CD14-positive monocyte (primary cell): ENCODE measurements around the gene PGA5. TPM values are rescaled to one million over a fixed set of nuclear protein-coding genes. Genes with fewer than 3 reads are reported as not detected.

Experiments
- DNase-seq, 3 donors: peaks; one replicate each; pipeline ENCODE4 v3.0.0-alpha.2; 2011 to 2022
- H2AFZ ChIP-seq: 2 replicates; pipeline ENCODE4 v1.6.0; 2012; ENCODE audit warnings: mild to moderate bottlenecking, low read depth, low read length, inconsistent platforms; ENCODE audit not compliant: insufficient read depth, poor library complexity, severe bottlenecking
- H3K27ac ChIP-seq, 2 donors: 1 replicate in 1 of 2; 2 replicates in 1 of 2; pipeline ENCODE4 v1.5.1; 2012 to 2013; ENCODE audit warnings: low read length in 2 of 2, control low read depth in 1 of 2, inconsistent platforms in 1 of 2, low read depth in 1 of 2, mild to moderate bottlenecking in 1 of 2
- H3K27me3 ChIP-seq, 2 donors: one replicate each; pipeline versions ENCODE4 v1.6.0 to v1.6.1; 2011 to 2013; ENCODE audit warnings: low read length in 2 of 2; ENCODE audit not compliant: control insufficient read depth in 2 of 2, insufficient read depth in 2 of 2
- H3K36me3 ChIP-seq, 2 donors: replicated peaks in 1 of 2; 1 replicate in 1 of 2; 2 replicates in 1 of 2; pipeline versions ENCODE4 v1.5.1 to v1.6.1; 2012 to 2013; ENCODE audit warnings: low read length in 2 of 2, control low read depth in 1 of 2, inconsistent platforms in 1 of 2, mild to moderate bottlenecking in 1 of 2; ENCODE audit not compliant: insufficient read depth in 2 of 2, control insufficient read depth in 1 of 2
- H3K4me1 ChIP-seq, 2 donors: 1 replicate in 1 of 2; 2 replicates in 1 of 2; pipeline versions ENCODE4 v1.5.1 to v1.6.1; 2012 to 2013; ENCODE audit warnings: low read length in 2 of 2, control low read depth in 1 of 2, inconsistent platforms in 1 of 2, mild to moderate bottlenecking in 1 of 2, moderate library complexity in 1 of 2; ENCODE audit not compliant: insufficient read depth in 2 of 2, control insufficient read depth in 1 of 2
- H3K4me2 ChIP-seq: replicated peaks from 2 replicates; pipeline ENCODE3; 2012; ENCODE audit warnings: low read length, moderate library complexity, mild to moderate bottlenecking; ENCODE audit not compliant: poor library complexity, severe bottlenecking; ENCODE audit errors: extremely low read depth
- H3K4me3 ChIP-seq, 3 experiments: fragments of 200-600 bp in 1 of 3; sonication (generic) in 1 of 3; replicated peaks in 1 of 3; 1 replicate in 2 of 3; 2 replicates in 1 of 3; pipeline ENCODE4 v1.5.1; 2011 to 2013; ENCODE audit warnings: low read length in 3 of 3, mild to moderate bottlenecking in 3 of 3, control low read depth in 2 of 3, low read depth in 2 of 3, inconsistent platforms in 1 of 3, moderate library complexity in 1 of 3
- H3K79me2 ChIP-seq: 2 replicates; pipeline ENCODE4 v1.6.0; 2012; ENCODE audit warnings: mild to moderate bottlenecking, control low read depth, inconsistent platforms, low read length, moderate library complexity; ENCODE audit not compliant: insufficient read depth
- H3K9ac ChIP-seq: 2 replicates; pipeline ENCODE4 v1.6.0; 2017; ENCODE audit warnings: low read length, mild to moderate bottlenecking; ENCODE audit not compliant: insufficient read depth, poor library complexity, severe bottlenecking
- H3K9me3 ChIP-seq, 2 donors: replicated peaks in 1 of 2; 1 replicate in 1 of 2; 2 replicates in 1 of 2; pipeline versions ENCODE4 v1.5.1 to v1.6.1; 2012 to 2013; ENCODE audit warnings: low read length in 2 of 2, control low read depth in 1 of 2; ENCODE audit not compliant: control insufficient read depth in 1 of 2, insufficient read depth in 1 of 2
- H4K20me1 ChIP-seq: 2 replicates; pipeline ENCODE4 v1.6.0; 2012; ENCODE audit warnings: mild to moderate bottlenecking, low read length, control low read depth, moderate library complexity; ENCODE audit not compliant: insufficient read depth
- H3K27ac Mint-ChIP-seq, 7 donors: one replicate each; pipeline ENCODE4 v1.8.0; 2020; ENCODE audit warnings: mild to moderate bottlenecking in 7 of 7, mixed read lengths in 7 of 7, moderate library complexity in 6 of 7, inconsistent platforms in 2 of 7
- H3K27me3 Mint-ChIP-seq, 3 donors: one replicate each; pipeline ENCODE4 v1.8.0; 2021 to 2022; ENCODE audit warnings: low read depth in 3 of 3, mild to moderate bottlenecking in 3 of 3, mixed read lengths in 3 of 3, moderate library complexity in 3 of 3, inconsistent platforms in 1 of 3
- H3K36me3 Mint-ChIP-seq, 2 donors: one replicate each; pipeline ENCODE4 v1.8.0; 2020; ENCODE audit warnings: mixed read lengths in 2 of 2, inconsistent platforms in 1 of 2, mild to moderate bottlenecking in 1 of 2
- H3K4me1 Mint-ChIP-seq: one replicate; pipeline ENCODE4 v1.8.0; 2020; ENCODE audit warnings: mild to moderate bottlenecking, mixed read lengths
- H3K4me3 Mint-ChIP-seq, 2 donors: one replicate each; pipeline ENCODE4 v1.8.0; 2020; ENCODE audit warnings: mild to moderate bottlenecking in 2 of 2, mixed read lengths in 2 of 2, moderate library complexity in 1 of 2
- H3K9me3 Mint-ChIP-seq, 7 donors: one replicate each; pipeline ENCODE4 v1.8.0; 2020 to 2022; ENCODE audit warnings: mixed read lengths in 7 of 7, mild to moderate bottlenecking in 6 of 7, moderate library complexity in 6 of 7, inconsistent platforms in 2 of 7
- CTCF ChIP-seq: fragments of 200-600 bp; IDR thresholded peaks from one replicate; pipeline ENCODE4 v1.8.0; 2022; ENCODE audit warnings: antibody characterized with exemption, mild to moderate bottlenecking
- WGBS: methylation state at CpG from one replicate; pipeline ENCODE4 v1.1.5; 2013; ENCODE audit warnings: missing lambda C conversion rate; ENCODE audit not compliant: insufficient coverage; 5-methylcytosine and 5-hydroxymethylcytosine counted together
- intact Hi-C, 2 donors: fragments of 100-400 bp; cut with micrococcal nuclease; formaldehyde crosslinking; loops; one replicate each; pipeline versions ENCODE4 v1.15.0 to v1.15.1; 2023
- polyA plus RNA-seq, 3 donors: library from polyadenylated mRNA; depleted of rRNA in 1 of 3; unstranded in 2 of 3; stranded (reverse) in 1 of 3; fragments of 300-500 nt in 2 of 3; fragments of >200 nt in 1 of 3; fragmentation: Illumina TruSeq in 2 of 3; gene quantifications; 1 replicate in 2 of 3; 2 replicates in 1 of 3; pipeline ENCODE4 v1.2.3, GENCODE V29; 2012 to 2021

Gene PGA5
- polyA plus RNA-seq, 3 donors: 1.0 to 3.6 (median 2.0) TPM

- H3K4me2 ChIP-seq: no peak overlapping the region
- no peaks in the 10 kb centered on the region for H3K79me2 ChIP-seq
- no peak overlapping the region for H2AFZ ChIP-seq
- H3K36me3 Mint-ChIP-seq: no peaks in the 10 kb centered on the region
- H3K9me3 ChIP-seq: peaks cover 0 to 12% of the 10 kb centered on the region in 2 donors
- no peak overlapping the region for H3K4me3 ChIP-seq
- TF ChIP-seq CTCF: no peak
- H4K20me1 ChIP-seq: no peaks in the 10 kb centered on the region
- peaks cover 10% of the 10 kb centered on the region for H3K4me1 Mint-ChIP-seq
- 96% methylated on average over 5 of the region's 7 CpGs for WGBS
- H3K9ac ChIP-seq: no peak overlapping the region
- H3K27ac ChIP-seq: no peak overlapping the region
- H3K36me3 ChIP-seq: no peaks in the 10 kb centered on the region
- peaks cover 0 to 5% of the 10 kb centered on the region in 2 donors for H3K27me3 ChIP-seq
- H3K4me3 Mint-ChIP-seq: peak overlapping the region in 1 of 2 donors; percentile 30
- H3K27ac Mint-ChIP-seq: peak overlapping the region in 1 of 7 donors; percentile 8
- peaks cover 3 to 13% (median 8%) of the 10 kb centered on the region in 7 donors for H3K9me3 Mint-ChIP-seq
- intact Hi-C loops: no loop called here
- no peak for DNase-seq
- H3K4me1 ChIP-seq: no peaks in the 10 kb centered on the region
- H3K27me3 Mint-ChIP-seq: peaks cover 10 to 22% (median 12%) of the 10 kb centered on the region in 3 donors
Observed at GRCh38 chr11:61195719-61196118, 45.3 kb upstream of the PGA5 start.

GRCh38 chr11:61198361-61198760 is 42.6 kb upstream of the PGA5 start:
- Histone ChIP-seq H2AFZ (no peak overlapping the region), H3K4me2 (no peak overlapping the region), H3K4me1 (peaks cover 11 to 14% of the 10 kb centered on the region in 2 donors), H3K9ac (no peak overlapping the region), H3K79me2 (no peaks in the 10 kb centered on the region), H3K27ac (no peak overlapping the region), H3K36me3 (no peaks in the 10 kb centered on the region), H3K4me3 (no peak overlapping the region), H4K20me1 (no peaks in the 10 kb centered on the region), H3K9me3 (peaks cover 0 to 17% of the 10 kb centered on the region in 2 donors), H3K27me3 (peaks cover 0 to 5% of the 10 kb centered on the region in 2 donors)
- peaks cover 6 to 20% (median 12%) of the 10 kb centered on the region in 7 donors for H3K9me3 Mint-ChIP-seq
- 89% methylated on average over 3 of the region's 6 CpGs for WGBS
- no peak overlapping the region for H3K27ac Mint-ChIP-seq
- intact Hi-C loops: no loop called here
- peaks cover 14 to 26% (median 16%) of the 10 kb centered on the region in 3 donors for H3K27me3 Mint-ChIP-seq
- no peak overlapping the region for H3K4me3 Mint-ChIP-seq
- no peak for DNase-seq
- peaks cover 0 to 6% of the 10 kb centered on the region in 2 donors for H3K36me3 Mint-ChIP-seq
- peaks cover 13% of the 10 kb centered on the region for H3K4me1 Mint-ChIP-seq
- TF ChIP-seq CTCF: no peak
